ENCODE results near the gene SGK1. TPM values are rescaled to one million over a fixed set of nuclear protein-coding genes. Genes with fewer than 3 reads are reported as not detected.
A peak's percentile ranks its signal among the peaks of the same experiment; 100 is the strongest.

SGK1 gene
- polyA plus RNA-seq, 2 of the 4 experiments (the other 2 are of a cell fraction): 41.3 to 131 TPM

DNA sequence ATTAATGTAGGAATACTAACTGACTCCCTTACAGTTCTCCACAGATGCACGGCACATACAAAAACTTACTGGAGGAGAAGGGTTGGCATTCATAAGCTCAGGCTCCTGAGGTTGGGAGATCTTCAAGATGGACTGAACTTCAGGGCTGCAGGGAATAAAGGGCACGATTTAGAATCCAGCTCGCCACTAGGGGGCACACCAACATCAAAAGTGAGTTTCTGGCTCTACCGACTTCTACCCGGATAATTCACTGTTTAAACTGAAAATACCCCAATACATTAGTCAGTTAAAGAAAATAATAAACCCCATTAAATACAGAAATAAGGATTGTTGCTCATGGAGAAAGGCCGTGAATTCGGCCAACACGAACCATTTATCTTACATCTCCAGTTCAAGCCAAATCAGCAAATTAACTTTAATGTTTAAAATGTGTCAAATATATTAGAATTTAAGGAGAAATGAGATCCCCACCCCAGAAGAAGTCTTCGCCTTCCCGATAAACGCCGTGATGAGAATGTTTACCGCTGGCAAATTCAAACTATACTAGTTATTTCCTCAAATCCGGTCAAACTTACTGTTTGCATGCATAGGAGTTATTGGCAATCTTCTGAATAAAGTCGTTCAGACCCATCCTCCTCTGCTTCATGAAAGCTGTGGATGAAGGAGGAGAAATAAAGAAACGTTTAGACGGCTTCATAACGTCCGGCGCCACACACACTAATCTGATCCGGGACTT, 143.8 kb downstream of the SGK1 start:
- TF ChIP-seq BHLHE40 (IDR thresholded peaks at IDR 0.05; ENCODE audit: low read depth, low read length) (no peak), NFE2L2 (conservative IDR thresholded peaks at IDR 0.05; ENCODE audit: low read length) (no peak), TFCP2L1 (CRISPR knock-in tag; IDR thresholded peaks at IDR 0.05) (no peak), ZSCAN20 (CRISPR knock-in tag; IDR thresholded peaks at IDR 0.05) (no peak), CHD2 (IDR thresholded peaks at IDR 0.05; ENCODE audit: low read length, partially characterized antibody) (no peak), SMC3 (IDR thresholded peaks at IDR 0.05) (peak; percentile 83), KDM1A (IDR thresholded peaks at IDR 0.05; ENCODE audit: low read depth) (no peak), RAD21 (conservative IDR thresholded peaks at IDR 0.05 in 1 of 2, IDR thresholded peaks at IDR 0.05 in 1 of 2) (peak; percentile 81 to 88)
- TF ChIP-seq, protein P1, sequence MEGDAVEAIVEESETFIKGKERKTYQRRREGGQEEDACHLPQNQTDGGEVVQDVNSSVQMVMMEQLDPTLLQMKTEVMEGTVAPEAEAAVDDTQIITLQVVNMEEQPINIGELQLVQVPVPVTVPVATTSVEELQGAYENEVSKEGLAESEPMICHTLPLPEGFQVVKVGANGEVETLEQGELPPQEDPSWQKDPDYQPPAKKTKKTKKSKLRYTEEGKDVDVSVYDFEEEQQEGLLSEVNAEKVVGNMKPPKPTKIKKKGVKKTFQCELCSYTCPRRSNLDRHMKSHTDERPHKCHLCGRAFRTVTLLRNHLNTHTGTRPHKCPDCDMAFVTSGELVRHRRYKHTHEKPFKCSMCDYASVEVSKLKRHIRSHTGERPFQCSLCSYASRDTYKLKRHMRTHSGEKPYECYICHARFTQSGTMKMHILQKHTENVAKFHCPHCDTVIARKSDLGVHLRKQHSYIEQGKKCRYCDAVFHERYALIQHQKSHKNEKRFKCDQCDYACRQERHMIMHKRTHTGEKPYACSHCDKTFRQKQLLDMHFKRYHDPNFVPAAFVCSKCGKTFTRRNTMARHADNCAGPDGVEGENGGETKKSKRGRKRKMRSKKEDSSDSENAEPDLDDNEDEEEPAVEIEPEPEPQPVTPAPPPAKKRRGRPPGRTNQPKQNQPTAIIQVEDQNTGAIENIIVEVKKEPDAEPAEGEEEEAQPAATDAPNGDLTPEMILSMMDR (IDR thresholded peaks at IDR 0.05): peak; percentile 83
- H3K4me2 ChIP-seq: peak overlapping the region; percentile 66
- ATAC-seq (peak; percentile 35 to 49; a peak in 5 of 6 replicates), DNase-seq (ENCODE audit: low read depth in 1 of 2, low spot score in 1 of 2) (peak; percentile 33 to 82), FAIRE-seq (no peak)
- peak overlapping the region; percentile 81 for H3K4me3 ChIP-seq
- H3K27ac ChIP-seq: peak overlapping the region; percentile 99 to 100
- 1% methylated on average over 21 of the region's 21 CpGs for WGBS (ENCODE audit: missing lambda C conversion rate)
- POLR2A ChIA-PET: interaction anchor here (0.6 to 1.9 kb wide), 11 partner anchors 9 to 767 kb away, joined by 3 to 6 read pairs (median 4); no protein-coding TSS in a partner anchor
- no peaks in the 10 kb centered on the region for H3K9me3 ChIP-seq
- H3K4me1 ChIP-seq: peaks cover 58% of the 10 kb centered on the region
- CTCF ChIA-PET: interaction anchor here (0.7 to 1.6 kb wide), 10 partner anchors 9 to 767 kb away, joined by 3 to 11 read pairs (median 4); no protein-coding TSS in a partner anchor

DNA sequence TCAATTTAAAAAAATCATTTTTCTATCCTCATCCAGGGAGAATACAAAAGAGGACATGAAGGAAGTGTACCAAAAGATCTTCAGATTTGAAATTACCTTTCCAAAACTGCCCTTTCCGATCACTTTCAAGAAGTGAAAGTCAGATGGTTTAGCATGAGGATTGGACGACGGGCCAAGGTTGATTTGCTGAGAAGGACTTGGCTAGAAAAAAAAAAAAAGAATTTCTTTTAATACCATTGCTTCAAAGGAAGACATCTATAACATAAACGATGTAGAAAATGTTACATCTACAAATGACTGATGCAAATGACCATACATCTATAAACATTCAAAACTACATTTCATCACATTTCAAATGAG, 144.6 kb downstream of the SGK1 start:
- no peaks in the 10 kb centered on the region for H3K9me3 ChIP-seq
- no peak for TF ChIP-seq PHF8 (IDR thresholded peaks at IDR 0.05; ENCODE audit: borderline replicate concordance, low read depth)
- peak; percentile 70; the same call in 1 of the 2 replicates for TF ChIP-seq HOXA7 (CRISPR knock-in tag; IDR thresholded peaks at IDR 0.05)
- FAIRE-seq: no peak
- CTCF ChIA-PET: interaction anchor here (0.7 to 1.6 kb wide), 8 partner anchors 8 to 767 kb away, joined by 3 to 11 read pairs (median 4); no protein-coding TSS in a partner anchor
- 56% methylated on average over 4 of the region's 4 CpGs for WGBS (ENCODE audit: missing lambda C conversion rate)
- H3K27ac ChIP-seq: peak overlapping the region; percentile 63 to 99; a peak in 5 of 6 replicates
- POLR2A ChIA-PET: interaction anchor here (0.6 to 1.9 kb wide), 10 partner anchors 8 to 767 kb away, joined by 3 to 6 read pairs (median 4); no protein-coding TSS in a partner anchor
- H3K4me2 ChIP-seq: peak overlapping the region; percentile 66
- no peak for ATAC-seq
- DNase-seq (ENCODE audit: low read depth in 1 of 2, low spot score in 1 of 2): no peak
- peaks cover 58% of the 10 kb centered on the region for H3K4me1 ChIP-seq
- H3K4me3 ChIP-seq: peak overlapping the region; percentile 81

DNA sequence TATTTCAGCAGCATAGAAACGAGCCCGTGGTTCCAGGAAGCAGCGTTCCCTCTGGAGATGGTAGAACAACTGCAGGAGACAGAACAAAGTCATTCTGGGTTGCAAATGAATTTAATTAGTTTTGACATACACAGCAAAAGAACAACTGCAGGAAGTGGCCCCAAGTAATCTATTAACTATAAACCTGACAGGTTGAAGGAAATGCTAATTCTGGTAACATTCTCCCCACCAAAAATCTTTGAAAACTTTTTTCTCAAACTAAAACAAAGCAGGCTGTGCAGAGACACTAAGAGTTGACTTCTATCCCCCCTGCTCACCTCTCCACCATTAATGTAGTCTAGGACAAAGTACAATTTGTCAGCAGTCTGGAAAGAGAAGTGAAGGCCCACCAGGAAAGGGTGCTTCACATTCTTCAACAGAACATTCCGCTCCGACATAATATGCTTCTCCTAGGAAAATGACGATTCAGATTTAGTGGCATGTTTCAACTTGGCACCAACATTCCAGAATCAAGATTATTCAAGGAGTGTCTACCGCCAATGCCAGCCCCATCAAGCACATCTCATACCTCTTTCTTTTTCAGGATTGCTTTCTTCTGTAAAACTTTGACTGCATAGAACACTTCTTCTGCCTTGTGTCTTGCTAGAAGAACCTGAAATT, 145.1 kb downstream of the SGK1 start:
- FAIRE-seq: no peak

DNA sequence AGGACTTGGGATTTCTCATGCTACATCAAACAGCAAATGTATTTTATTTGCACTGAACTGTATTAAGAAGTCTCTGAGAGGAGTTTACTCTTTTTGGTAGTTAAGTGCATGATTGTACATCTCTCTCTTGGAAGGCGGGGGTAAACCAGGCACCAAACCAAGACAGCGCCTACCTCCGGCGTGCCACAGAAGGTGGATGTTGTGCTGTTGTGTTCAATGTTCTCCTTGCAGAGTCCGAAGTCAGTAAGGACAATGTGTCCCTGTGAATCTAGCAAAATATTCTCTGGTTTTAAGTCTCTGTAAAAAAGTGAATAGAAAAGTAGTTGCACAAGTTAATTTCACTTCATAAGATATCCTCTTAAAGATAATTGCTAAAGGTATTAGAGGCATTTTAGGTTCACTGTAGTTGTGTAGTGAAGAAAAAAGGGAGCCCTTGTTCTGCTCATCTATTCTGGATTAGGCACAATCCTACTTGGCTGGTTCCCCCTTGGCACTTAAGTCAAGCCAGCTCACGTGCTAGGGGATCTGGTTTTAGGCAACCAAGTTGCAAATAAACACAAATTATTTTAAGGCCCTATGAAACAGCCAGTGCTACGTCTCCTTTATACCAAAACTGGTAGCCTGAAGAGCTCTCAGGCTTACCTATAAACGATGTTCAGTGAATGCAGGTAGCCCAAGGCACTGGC, 145.7 kb downstream of the SGK1 start:
- Histone ChIP-seq H3K4me2 (peak overlapping the region; percentile 66), H3K27ac (peak overlapping the region in 1 of 2 experiments; percentile 63; a peak in 3 of 6 replicates), H3K4me3 (peak overlapping the region; percentile 81), H3K9me3 (no peaks in the 10 kb centered on the region), H3K4me1 (peaks cover 51% of the 10 kb centered on the region)
- ChIA-PET CTCF (interaction anchor here (1.1 to 1.5 kb wide), 5 partner anchors 15 to 768 kb away, joined by 3 to 5 read pairs (median 3); no protein-coding TSS in a partner anchor), POLR2A (interaction anchor here (1.0 to 1.5 kb wide), 2 partner anchors 345 to 358 kb away, joined by 3 to 5 read pairs; no protein-coding TSS in a partner anchor)
- FAIRE-seq: no peak
- DNase-seq (ENCODE audit: low read depth in 1 of 2, low spot score in 1 of 2): no peak
- TF ChIP-seq, protein P2, sequence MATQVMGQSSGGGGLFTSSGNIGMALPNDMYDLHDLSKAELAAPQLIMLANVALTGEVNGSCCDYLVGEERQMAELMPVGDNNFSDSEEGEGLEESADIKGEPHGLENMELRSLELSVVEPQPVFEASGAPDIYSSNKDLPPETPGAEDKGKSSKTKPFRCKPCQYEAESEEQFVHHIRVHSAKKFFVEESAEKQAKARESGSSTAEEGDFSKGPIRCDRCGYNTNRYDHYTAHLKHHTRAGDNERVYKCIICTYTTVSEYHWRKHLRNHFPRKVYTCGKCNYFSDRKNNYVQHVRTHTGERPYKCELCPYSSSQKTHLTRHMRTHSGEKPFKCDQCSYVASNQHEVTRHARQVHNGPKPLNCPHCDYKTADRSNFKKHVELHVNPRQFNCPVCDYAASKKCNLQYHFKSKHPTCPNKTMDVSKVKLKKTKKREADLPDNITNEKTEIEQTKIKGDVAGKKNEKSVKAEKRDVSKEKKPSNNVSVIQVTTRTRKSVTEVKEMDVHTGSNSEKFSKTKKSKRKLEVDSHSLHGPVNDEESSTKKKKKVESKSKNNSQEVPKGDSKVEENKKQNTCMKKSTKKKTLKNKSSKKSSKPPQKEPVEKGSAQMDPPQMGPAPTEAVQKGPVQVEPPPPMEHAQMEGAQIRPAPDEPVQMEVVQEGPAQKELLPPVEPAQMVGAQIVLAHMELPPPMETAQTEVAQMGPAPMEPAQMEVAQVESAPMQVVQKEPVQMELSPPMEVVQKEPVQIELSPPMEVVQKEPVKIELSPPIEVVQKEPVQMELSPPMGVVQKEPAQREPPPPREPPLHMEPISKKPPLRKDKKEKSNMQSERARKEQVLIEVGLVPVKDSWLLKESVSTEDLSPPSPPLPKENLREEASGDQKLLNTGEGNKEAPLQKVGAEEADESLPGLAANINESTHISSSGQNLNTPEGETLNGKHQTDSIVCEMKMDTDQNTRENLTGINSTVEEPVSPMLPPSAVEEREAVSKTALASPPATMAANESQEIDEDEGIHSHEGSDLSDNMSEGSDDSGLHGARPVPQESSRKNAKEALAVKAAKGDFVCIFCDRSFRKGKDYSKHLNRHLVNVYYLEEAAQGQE (IDR thresholded peaks at IDR 0.05): no peak
- ATAC-seq: no peak
- WGBS (ENCODE audit: missing lambda C conversion rate): 82% methylated on average over 8 of the region's 8 CpGs

More for the DNA sequence above, 145.1 kb downstream of the SGK1 start:
- Histone ChIP-seq H3K4me2 (peak overlapping the region; percentile 66), H3K4me3 (peak overlapping the region; percentile 81), H3K27ac (peak overlapping the region; percentile 63 to 99; a peak in 5 of 6 replicates), H3K9me3 (no peaks in the 10 kb centered on the region), H3K4me1 (peaks cover 56% of the 10 kb centered on the region)
- ChIA-PET CTCF (interaction anchor here (1.1 kb wide), 2 partner anchors 630 to 651 kb away, joined by 3 read pairs; no protein-coding TSS in a partner anchor), POLR2A (interaction anchor here (1.5 kb wide), 1 partner anchor 344 kb away, joined by 5 read pairs; no protein-coding TSS in a partner anchor)
- DNase-seq (ENCODE audit: low read depth in 1 of 2, low spot score in 1 of 2) (no peak), ATAC-seq (no peak)
- WGBS (ENCODE audit: missing lambda C conversion rate): 81% methylated on average over 7 of the region's 7 CpGs
- TF ChIP-seq CHD4 (IDR thresholded peaks at IDR 0.05; ENCODE audit: borderline replicate concordance) (no peak), HOXB5 (CRISPR knock-in tag; IDR thresholded peaks at IDR 0.05) (no peak), RARB (CRISPR knock-in tag; IDR thresholded peaks at IDR 0.05) (no peak)
